H9 (cell line): ENCODE measurements around the gene LRPAP1. TPM values are rescaled to one million over a fixed set of nuclear protein-coding genes. Genes with fewer than 3 reads are reported as not detected.

Experiments
- DNase-seq: peaks from one replicate; pipeline ENCODE4 v3.0.0-alpha.2; 2017
- H2AFZ ChIP-seq: one replicate; pipeline ENCODE4 v1.6.1; 2013; ENCODE audit warnings: mild to moderate bottlenecking, low read length, control low read depth, moderate library complexity
- H2AK5ac ChIP-seq: 2 replicates; pipeline ENCODE4 v1.6.1; 2013; ENCODE audit warnings: low read length, control low read depth, mixed read lengths; ENCODE audit not compliant: insufficient read length
- H2BK120ac ChIP-seq: one replicate; pipeline ENCODE4 v1.6.1; 2013; ENCODE audit warnings: low read depth, mild to moderate bottlenecking, low read length, control low read depth, inconsistent platforms; ENCODE audit not compliant: poor library complexity, severe bottlenecking
- H2BK12ac ChIP-seq: 2 replicates; pipeline ENCODE4 v1.6.1; 2013; ENCODE audit warnings: low read length, control low read depth, mixed read lengths, low read depth; ENCODE audit not compliant: insufficient read length
- H2BK15ac ChIP-seq: 2 replicates; pipeline ENCODE4 v1.6.1; 2013; ENCODE audit warnings: low read depth, low read length, control low read depth
- H2BK20ac ChIP-seq: one replicate; pipeline ENCODE4 v1.6.1; 2013; ENCODE audit warnings: low read depth, mild to moderate bottlenecking, low read length, control low read depth, inconsistent platforms; ENCODE audit not compliant: poor library complexity, severe bottlenecking
- H2BK5ac ChIP-seq: 2 replicates; pipeline ENCODE4 v1.6.1; 2013; ENCODE audit warnings: low read length, control low read depth, mixed read lengths; ENCODE audit not compliant: insufficient read length
- H3K14ac ChIP-seq: 2 replicates; pipeline ENCODE4 v1.6.1; 2013; ENCODE audit warnings: low read length, control low read depth; ENCODE audit not compliant: insufficient read depth
- H3K18ac ChIP-seq: 2 replicates; pipeline ENCODE4 v1.6.1; 2013; ENCODE audit warnings: low read depth, mild to moderate bottlenecking, mixed read lengths, low read length, control low read depth; ENCODE audit not compliant: insufficient read length
- H3K23ac ChIP-seq: 2 replicates; pipeline ENCODE4 v1.6.1; 2013; ENCODE audit warnings: low read length, control low read depth, mixed read lengths, low read depth; ENCODE audit not compliant: insufficient read length
- H3K23me2 ChIP-seq: 2 replicates; pipeline ENCODE4 v1.6.1; 2013; ENCODE audit warnings: low read depth, mild to moderate bottlenecking, mixed read lengths, low read length, control low read depth; ENCODE audit not compliant: insufficient read length, poor library complexity, severe bottlenecking
- H3K27ac ChIP-seq: 2 replicates; pipeline ENCODE4 v1.5.1; 2013; ENCODE audit warnings: low read length, control low read depth, mixed read lengths, low read depth; ENCODE audit not compliant: insufficient read length
- H3K27me3 ChIP-seq: 2 replicates; pipeline ENCODE4 v1.6.1; 2013; ENCODE audit warnings: low read length, control low read depth, inconsistent platforms; ENCODE audit not compliant: insufficient read depth
- H3K4ac ChIP-seq: 2 replicates; pipeline ENCODE4 v1.6.1; 2013; ENCODE audit warnings: low read depth, mild to moderate bottlenecking, control low read depth, inconsistent platforms, low read length, moderate library complexity
- H3K4me1 ChIP-seq: 2 replicates; pipeline ENCODE4 v1.6.1; 2013; ENCODE audit warnings: low read length, control low read depth, inconsistent platforms; ENCODE audit not compliant: insufficient read depth
- H3K4me2 ChIP-seq: 2 replicates; pipeline ENCODE4 v1.6.1; 2013; ENCODE audit warnings: low read length, control low read depth, mixed read lengths; ENCODE audit not compliant: insufficient read length, insufficient read depth
- H3K56ac ChIP-seq: 2 replicates; pipeline ENCODE4 v1.6.1; 2013; ENCODE audit warnings: low read depth, mild to moderate bottlenecking, mixed read lengths, low read length, control low read depth; ENCODE audit not compliant: insufficient read length
- H3K79me1 ChIP-seq: 2 replicates; pipeline ENCODE4 v1.6.1; 2013; ENCODE audit warnings: low read depth, mild to moderate bottlenecking, moderate library complexity, low read length, control low read depth, inconsistent platforms; ENCODE audit not compliant: insufficient read depth, poor library complexity, severe bottlenecking
- H3K79me2 ChIP-seq: 2 replicates; pipeline ENCODE4 v1.6.1; 2013; ENCODE audit warnings: low read length, control low read depth, inconsistent platforms; ENCODE audit not compliant: insufficient read depth
- H3K9ac ChIP-seq: 2 replicates; pipeline ENCODE4 v1.6.1; 2013; ENCODE audit warnings: low read length, control low read depth, mixed read lengths; ENCODE audit not compliant: insufficient read length; ENCODE audit errors: extremely low read depth
- H3K9me3 ChIP-seq: one replicate; pipeline ENCODE4 v1.6.1; 2013; ENCODE audit warnings: low read depth, low read length, inconsistent platforms; ENCODE audit not compliant: control insufficient read depth
- H3T11ph ChIP-seq: one replicate; pipeline ENCODE4 v1.6.1; 2013; ENCODE audit warnings: mild to moderate bottlenecking, low read length, control low read depth, inconsistent platforms
- H4K20me1 ChIP-seq: one replicate; pipeline ENCODE4 v1.6.1; 2013; ENCODE audit not compliant: control insufficient read depth, insufficient read length, insufficient read depth
- H4K5ac ChIP-seq: 2 replicates; pipeline ENCODE4 v1.6.1; 2013; ENCODE audit warnings: low read depth, mild to moderate bottlenecking, mixed read lengths, low read length, control low read depth; ENCODE audit not compliant: insufficient read length
- H4K8ac ChIP-seq: replicated peaks from 2 replicates; pipeline ENCODE4 v1.6.1; 2013; ENCODE audit warnings: low read length, control low read depth, mixed read lengths, low read depth; ENCODE audit not compliant: insufficient read length
- H4K91ac ChIP-seq: 2 replicates; pipeline ENCODE4 v1.6.1; 2013; ENCODE audit warnings: low read depth, mild to moderate bottlenecking, moderate library complexity, mixed read lengths, low read length, control low read depth; ENCODE audit not compliant: insufficient read length
- H3K27ac Mint-ChIP-seq, 3 experiments: 2 replicates in 2 of 3; 3 replicates in 1 of 3; pipeline ENCODE4 v1.8.0; 2020 to 2021; ENCODE audit warnings: mixed read lengths in 3 of 3, mild to moderate bottlenecking in 1 of 3, moderate library complexity in 1 of 3
- H3K27me3 Mint-ChIP-seq: 2 replicates; pipeline ENCODE4 v1.8.0; 2021; ENCODE audit warnings: low read depth, mild to moderate bottlenecking, moderate library complexity, mixed read lengths
- H3K36me3 Mint-ChIP-seq, 3 experiments: 2 replicates in 2 of 3; 3 replicates in 1 of 3; pipeline ENCODE4 v1.8.0; 2020 to 2021; ENCODE audit warnings: low read depth in 3 of 3, mixed read lengths in 3 of 3; ENCODE audit not compliant: insufficient read depth in 1 of 3
- H3K4me1 Mint-ChIP-seq, 2 experiments: 2 replicates each; pipeline ENCODE4 v1.8.0; 2020; ENCODE audit warnings: mixed read lengths in 2 of 2
- H3K4me3 Mint-ChIP-seq, 2 experiments: 2 replicates in 1 of 2; 3 replicates in 1 of 2; pipeline ENCODE4 v1.8.0; 2020 to 2021; ENCODE audit warnings: mild to moderate bottlenecking in 2 of 2, mixed read lengths in 2 of 2, moderate library complexity in 1 of 2
- H3K9me3 Mint-ChIP-seq, 2 experiments: 2 replicates in 1 of 2; 3 replicates in 1 of 2; pipeline ENCODE4 v1.8.0; 2020; ENCODE audit warnings: mild to moderate bottlenecking in 2 of 2, mixed read lengths in 2 of 2, moderate library complexity in 1 of 2
- WGBS: extraction: QIAGEN DNeasy Blood & Tissue Kit; methylation state at CpG from one replicate; pipeline ENCODE4 v1.1.7; 2013; ENCODE audit warnings: missing lambda C conversion rate, low lambda C conversion rate, mixed read lengths; ENCODE audit not compliant: insufficient read length; ENCODE audit errors: extremely low coverage; 5-methylcytosine and 5-hydroxymethylcytosine counted together
- total RNA-seq: library from RNA; stranded (reverse); gene quantifications from 2 replicates; pipeline ENCODE4 v1.2.1, GENCODE V29; 2021
- TF ChIP-seq, protein P1 (sequence below): fragments of 200-600 bp; sonication (generic); conservative IDR thresholded peaks from 3 replicates; pipeline ENCODE4 v1.8.0; 2021; ENCODE audit warnings: antibody characterized with exemption, mild to moderate bottlenecking

The LRPAP1 gene
- total RNA-seq, 1 experiment from 2014 or later: 85.9 TPM

DNA sequence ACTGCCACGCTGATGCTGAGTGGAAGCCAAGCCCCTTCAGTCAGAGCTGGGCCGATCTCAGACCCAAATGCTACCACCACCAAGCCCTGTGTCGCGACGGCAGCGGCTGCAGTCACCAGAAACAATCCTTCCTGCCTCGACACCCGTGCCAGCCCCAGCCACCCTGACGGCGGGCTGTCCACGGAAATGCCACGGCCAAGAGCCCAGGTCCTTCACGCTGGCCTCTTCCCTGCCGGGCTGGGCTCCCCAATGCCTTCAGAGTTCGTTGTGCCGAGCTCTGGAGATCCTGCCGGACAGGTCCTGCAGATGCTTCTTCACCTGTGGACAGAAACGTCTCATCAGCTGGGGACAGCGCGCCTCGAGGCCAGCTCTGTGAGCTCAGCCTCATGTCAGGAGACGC lies 19.5 kb downstream of the LRPAP1 start:
- Histone ChIP-seq H3K23me2 (no peaks in the 10 kb centered on the region), H2BK12ac (no peak overlapping the region)
- no CpG with 5 or more reads among the region's 22 CpGs for WGBS

More for the DNA sequence above, 19.5 kb downstream of the LRPAP1 start:
- no peak overlapping the region for H2AK5ac ChIP-seq
- no peak overlapping the region for H3K14ac ChIP-seq
- no peak overlapping the region for H3K56ac ChIP-seq
- no peak overlapping the region for H2BK120ac ChIP-seq
- no peak overlapping the region for H2BK5ac ChIP-seq
- H3K9me3 ChIP-seq: no peaks in the 10 kb centered on the region
- Mint-ChIP-seq H3K27me3 (no peaks in the 10 kb centered on the region), H3K36me3 (peaks cover 54 to 83% (median 79%) of the 10 kb centered on the region in 3 experiments), H3K4me1 (peaks cover 3 to 7% of the 10 kb centered on the region in 2 experiments), H3K4me3 (no peak overlapping the region), H3K9me3 (no peaks in the 10 kb centered on the region; a peak in 1 of 5 replicates), H3K27ac (no peak overlapping the region)
- no peak for DNase-seq
- H3K4ac ChIP-seq: no peak overlapping the region
- H3T11ph ChIP-seq: no peak overlapping the region
- no peaks in the 10 kb centered on the region for H3K27me3 ChIP-seq
- no peak overlapping the region for H4K5ac ChIP-seq
- H4K8ac ChIP-seq: no peak overlapping the region
- H3K18ac ChIP-seq: no peak overlapping the region
- no peaks in the 10 kb centered on the region for H3K79me1 ChIP-seq
- H4K20me1 ChIP-seq: no peaks in the 10 kb centered on the region
- no peak overlapping the region for H3K23ac ChIP-seq
- TF ChIP-seq, protein P1, sequence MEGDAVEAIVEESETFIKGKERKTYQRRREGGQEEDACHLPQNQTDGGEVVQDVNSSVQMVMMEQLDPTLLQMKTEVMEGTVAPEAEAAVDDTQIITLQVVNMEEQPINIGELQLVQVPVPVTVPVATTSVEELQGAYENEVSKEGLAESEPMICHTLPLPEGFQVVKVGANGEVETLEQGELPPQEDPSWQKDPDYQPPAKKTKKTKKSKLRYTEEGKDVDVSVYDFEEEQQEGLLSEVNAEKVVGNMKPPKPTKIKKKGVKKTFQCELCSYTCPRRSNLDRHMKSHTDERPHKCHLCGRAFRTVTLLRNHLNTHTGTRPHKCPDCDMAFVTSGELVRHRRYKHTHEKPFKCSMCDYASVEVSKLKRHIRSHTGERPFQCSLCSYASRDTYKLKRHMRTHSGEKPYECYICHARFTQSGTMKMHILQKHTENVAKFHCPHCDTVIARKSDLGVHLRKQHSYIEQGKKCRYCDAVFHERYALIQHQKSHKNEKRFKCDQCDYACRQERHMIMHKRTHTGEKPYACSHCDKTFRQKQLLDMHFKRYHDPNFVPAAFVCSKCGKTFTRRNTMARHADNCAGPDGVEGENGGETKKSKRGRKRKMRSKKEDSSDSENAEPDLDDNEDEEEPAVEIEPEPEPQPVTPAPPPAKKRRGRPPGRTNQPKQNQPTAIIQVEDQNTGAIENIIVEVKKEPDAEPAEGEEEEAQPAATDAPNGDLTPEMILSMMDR: no peak
- H3K9ac ChIP-seq: no peak overlapping the region
- no peak overlapping the region for H2BK15ac ChIP-seq
- no peak overlapping the region for H2AFZ ChIP-seq
- no peak overlapping the region for H3K27ac ChIP-seq
- H2BK20ac ChIP-seq: no peak overlapping the region
- no peaks in the 10 kb centered on the region for H3K79me2 ChIP-seq
- H4K91ac ChIP-seq: no peak overlapping the region
- no peak overlapping the region for H3K4me2 ChIP-seq
- H3K4me1 ChIP-seq: no peaks in the 10 kb centered on the region; the same call in 1 of the 2 replicates
